Liver (tissue), 9 donors: ENCODE data around the gene TMEM108. TPM values are rescaled to one million over a fixed set of nuclear protein-coding genes. Genes with fewer than 3 reads are reported as not detected.

ENCODE experiments used
- DNase-seq: peaks from one replicate; pipeline ENCODE4 v3.0.0-alpha.2; 2017; ENCODE audit warnings: low spot score
- H3K27ac ChIP-seq, 2 donors: one replicate each; pipeline ENCODE4 v1.7.0; 2013; ENCODE audit warnings: inconsistent platforms in 2 of 2, low read length in 2 of 2, control low read depth in 1 of 2, low read depth in 1 of 2, mild to moderate bottlenecking in 1 of 2
- H3K27me3 ChIP-seq, 4 donors: one replicate each; pipeline versions ENCODE4 v1.6.1 to v1.7.0; 2013; ENCODE audit warnings: low read length in 3 of 4, inconsistent platforms in 1 of 4, mild to moderate bottlenecking in 1 of 4, moderate library complexity in 1 of 4; ENCODE audit not compliant: control insufficient read depth in 4 of 4, insufficient read depth in 4 of 4
- H3K36me3 ChIP-seq, 4 donors: one replicate each; pipeline versions ENCODE4 v1.6.1 to v1.7.0; 2013; ENCODE audit warnings: low read length in 3 of 4, mild to moderate bottlenecking in 3 of 4, low read depth in 1 of 4, moderate library complexity in 1 of 4; ENCODE audit not compliant: control insufficient read depth in 4 of 4, insufficient read depth in 3 of 4
- H3K4me1 ChIP-seq, 4 donors: one replicate each; pipeline versions ENCODE4 v1.6.1 to v1.7.0; 2013; ENCODE audit warnings: low read length in 3 of 4, mild to moderate bottlenecking in 3 of 4, moderate library complexity in 1 of 4; ENCODE audit not compliant: control insufficient read depth in 4 of 4, insufficient read depth in 4 of 4
- H3K4me3 ChIP-seq, 3 donors: one replicate each; pipeline versions ENCODE4 v1.6.1 to v1.7.0; 2013; ENCODE audit warnings: low read length in 3 of 3, control low read depth in 1 of 3, low read depth in 1 of 3, mild to moderate bottlenecking in 1 of 3
- H3K9ac ChIP-seq, 2 donors: one replicate each; pipeline ENCODE4 v1.7.0; 2013; ENCODE audit warnings: low read length in 2 of 2, mild to moderate bottlenecking in 2 of 2, moderate library complexity in 2 of 2, control low read depth in 1 of 2, low read depth in 1 of 2
- H3K9me3 ChIP-seq, 4 donors: one replicate each; pipeline versions ENCODE4 v1.6.1 to v1.7.0; 2013; ENCODE audit warnings: low read length in 3 of 4; ENCODE audit not compliant: control insufficient read depth in 4 of 4
- FOXA1 ChIP-seq: IDR thresholded peaks from 2 replicates; pipeline ENCODE4 v1.6.1; 2016; ENCODE audit warnings: antibody characterized with exemption
- FOXA2 ChIP-seq: IDR thresholded peaks from 2 replicates; pipeline ENCODE4 v1.6.1; 2016; ENCODE audit warnings: antibody characterized with exemption
- HNF4A ChIP-seq, 2 donors: conservative IDR thresholded peaks; 2 replicates each; pipeline ENCODE4 v1.6.1; 2016; ENCODE audit warnings: antibody characterized with exemption in 2 of 2, mild to moderate bottlenecking in 2 of 2
- HNF4G ChIP-seq: IDR thresholded peaks from 2 replicates; pipeline ENCODE4 v1.6.1; 2016; ENCODE audit warnings: antibody characterized with exemption
- JUND ChIP-seq, 2 donors: IDR thresholded peaks; 2 replicates each; pipeline ENCODE4 v1.6.1; 2016; ENCODE audit warnings: antibody characterized with exemption in 2 of 2
- RAD21 ChIP-seq, 2 donors: IDR thresholded peaks; 2 replicates each; pipeline ENCODE4 v1.6.1; 2016; ENCODE audit warnings: antibody characterized with exemption in 2 of 2, mild to moderate bottlenecking in 2 of 2
- RXRA ChIP-seq, 2 donors: IDR thresholded peaks; 2 replicates each; pipeline ENCODE4 v1.6.1; 2017 to 2018; ENCODE audit warnings: antibody characterized with exemption in 2 of 2, mild to moderate bottlenecking in 1 of 2
- SP1 ChIP-seq: IDR thresholded peaks from 2 replicates; pipeline ENCODE4 v1.6.1; 2018; ENCODE audit warnings: antibody characterized with exemption, mild to moderate bottlenecking
- YY1 ChIP-seq: IDR thresholded peaks from 2 replicates; pipeline ENCODE4 v1.6.1; 2016; ENCODE audit warnings: antibody characterized with exemption, mild to moderate bottlenecking
- WGBS: extraction: QIAGEN DNeasy Blood & Tissue Kit; methylation state at CpG from one replicate; pipeline ENCODE4 v1.1.7; 2013; 5-methylcytosine and 5-hydroxymethylcytosine counted together
- polyA plus RNA-seq, 2 donors: library from polyadenylated mRNA; stranded (reverse) in 1 of 2; unstranded in 1 of 2; fragments of 200-250 nt in 1 of 2; fragments of >200 nt in 1 of 2; fragmentation: Nextera tagmentation in 1 of 2; extraction: Ambion mirVana in 1 of 2; gene quantifications; one replicate each; pipeline versions ENCODE4 v1.2.1 to v1.2.3, GENCODE V29; 2013 to 2015
- total RNA-seq, 2 donors: library from RNA; depleted of rRNA; stranded (reverse); fragments of >200 nt; gene quantifications; one replicate each; pipeline ENCODE4 v1.2.3, GENCODE V29; 2014
- TF ChIP-seq, protein P1 (sequence below): fragments of 150-350 bp; IDR thresholded peaks from 2 replicates; pipeline ENCODE4 v1.5.1; 2017; ENCODE audit warnings: improper control_type of control experiment, low read depth, low read length; ENCODE audit not compliant: missing input control
- TF ChIP-seq, protein P2 (sequence below): IDR thresholded peaks from 2 replicates; pipeline ENCODE4 v1.6.1; 2016; ENCODE audit warnings: antibody characterized with exemption
- TF ChIP-seq, protein P3 (sequence below): IDR thresholded peaks from 2 replicates; pipeline ENCODE4 v1.6.1; 2016; ENCODE audit warnings: antibody characterized with exemption
- TF ChIP-seq, protein P4 (sequence below): IDR thresholded peaks from 2 replicates; pipeline ENCODE4 v1.6.1; 2016; ENCODE audit warnings: antibody characterized with exemption
- donor health status: healthy.
- donor health status: healthy.
- donor health status: healthy.
- donor health status: healthy.
- donor health status: healthy.

TMEM108 gene
- total and polyA plus RNA-seq, 4 donors = 0.05 to 0.10 TPM; not detected in 2

DNA sequence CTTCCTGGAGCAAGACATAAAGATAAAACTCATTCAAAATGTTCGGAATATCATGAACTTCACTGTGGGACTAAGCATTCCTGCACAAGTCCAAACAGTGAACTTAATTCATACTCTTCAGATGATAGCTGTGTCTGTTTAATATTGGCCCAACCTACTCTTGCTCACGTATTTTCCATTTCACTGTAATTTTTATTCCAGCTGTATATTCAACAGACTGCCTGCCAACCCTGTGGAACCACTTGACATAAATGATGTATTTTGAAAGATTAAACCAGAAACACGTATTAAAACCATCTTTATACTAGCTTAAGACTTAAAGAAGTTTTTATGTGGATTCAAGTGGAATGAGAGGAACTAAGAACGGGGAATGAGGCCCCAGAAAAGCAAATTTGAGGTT is 172.5 kb downstream of the TMEM108 start:
- no peaks in the 10 kb centered on the region for H3K4me1 ChIP-seq
- H3K27me3 ChIP-seq = no peaks in the 10 kb centered on the region
- H3K4me3 ChIP-seq = no peak overlapping the region
- H3K36me3 ChIP-seq = no peaks in the 10 kb centered on the region
- no peaks in the 10 kb centered on the region for H3K9me3 ChIP-seq
- 82% methylated on average over 4 of the region's 4 CpGs for WGBS
- TF ChIP-seq HNF4G (no peak), FOXA1 (no peak), YY1 (no peak), RXRA (IDR thresholded peaks at IDR 0.05) (no peak), SP1 (no peak), HNF4A (conservative IDR thresholded peaks at IDR 0.05) (no peak), RAD21 (IDR thresholded peaks at IDR 0.05) (no peak)
- TF ChIP-seq, protein P1, sequence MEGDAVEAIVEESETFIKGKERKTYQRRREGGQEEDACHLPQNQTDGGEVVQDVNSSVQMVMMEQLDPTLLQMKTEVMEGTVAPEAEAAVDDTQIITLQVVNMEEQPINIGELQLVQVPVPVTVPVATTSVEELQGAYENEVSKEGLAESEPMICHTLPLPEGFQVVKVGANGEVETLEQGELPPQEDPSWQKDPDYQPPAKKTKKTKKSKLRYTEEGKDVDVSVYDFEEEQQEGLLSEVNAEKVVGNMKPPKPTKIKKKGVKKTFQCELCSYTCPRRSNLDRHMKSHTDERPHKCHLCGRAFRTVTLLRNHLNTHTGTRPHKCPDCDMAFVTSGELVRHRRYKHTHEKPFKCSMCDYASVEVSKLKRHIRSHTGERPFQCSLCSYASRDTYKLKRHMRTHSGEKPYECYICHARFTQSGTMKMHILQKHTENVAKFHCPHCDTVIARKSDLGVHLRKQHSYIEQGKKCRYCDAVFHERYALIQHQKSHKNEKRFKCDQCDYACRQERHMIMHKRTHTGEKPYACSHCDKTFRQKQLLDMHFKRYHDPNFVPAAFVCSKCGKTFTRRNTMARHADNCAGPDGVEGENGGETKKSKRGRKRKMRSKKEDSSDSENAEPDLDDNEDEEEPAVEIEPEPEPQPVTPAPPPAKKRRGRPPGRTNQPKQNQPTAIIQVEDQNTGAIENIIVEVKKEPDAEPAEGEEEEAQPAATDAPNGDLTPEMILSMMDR = no peak
- TF ChIP-seq, protein P2, sequence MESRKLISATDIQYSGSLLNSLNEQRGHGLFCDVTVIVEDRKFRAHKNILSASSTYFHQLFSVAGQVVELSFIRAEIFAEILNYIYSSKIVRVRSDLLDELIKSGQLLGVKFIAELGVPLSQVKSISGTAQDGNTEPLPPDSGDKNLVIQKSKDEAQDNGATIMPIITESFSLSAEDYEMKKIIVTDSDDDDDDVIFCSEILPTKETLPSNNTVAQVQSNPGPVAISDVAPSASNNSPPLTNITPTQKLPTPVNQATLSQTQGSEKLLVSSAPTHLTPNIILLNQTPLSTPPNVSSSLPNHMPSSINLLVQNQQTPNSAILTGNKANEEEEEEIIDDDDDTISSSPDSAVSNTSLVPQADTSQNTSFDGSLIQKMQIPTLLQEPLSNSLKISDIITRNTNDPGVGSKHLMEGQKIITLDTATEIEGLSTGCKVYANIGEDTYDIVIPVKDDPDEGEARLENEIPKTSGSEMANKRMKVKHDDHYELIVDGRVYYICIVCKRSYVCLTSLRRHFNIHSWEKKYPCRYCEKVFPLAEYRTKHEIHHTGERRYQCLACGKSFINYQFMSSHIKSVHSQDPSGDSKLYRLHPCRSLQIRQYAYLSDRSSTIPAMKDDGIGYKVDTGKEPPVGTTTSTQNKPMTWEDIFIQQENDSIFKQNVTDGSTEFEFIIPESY = no peak
- TF ChIP-seq, protein P3, sequence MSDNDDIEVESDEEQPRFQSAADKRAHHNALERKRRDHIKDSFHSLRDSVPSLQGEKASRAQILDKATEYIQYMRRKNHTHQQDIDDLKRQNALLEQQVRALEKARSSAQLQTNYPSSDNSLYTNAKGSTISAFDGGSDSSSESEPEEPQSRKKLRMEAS = no peak
- H3K27ac ChIP-seq = no peak overlapping the region
- no peak for DNase-seq
- H3K9ac ChIP-seq = no peak overlapping the region

DNA sequence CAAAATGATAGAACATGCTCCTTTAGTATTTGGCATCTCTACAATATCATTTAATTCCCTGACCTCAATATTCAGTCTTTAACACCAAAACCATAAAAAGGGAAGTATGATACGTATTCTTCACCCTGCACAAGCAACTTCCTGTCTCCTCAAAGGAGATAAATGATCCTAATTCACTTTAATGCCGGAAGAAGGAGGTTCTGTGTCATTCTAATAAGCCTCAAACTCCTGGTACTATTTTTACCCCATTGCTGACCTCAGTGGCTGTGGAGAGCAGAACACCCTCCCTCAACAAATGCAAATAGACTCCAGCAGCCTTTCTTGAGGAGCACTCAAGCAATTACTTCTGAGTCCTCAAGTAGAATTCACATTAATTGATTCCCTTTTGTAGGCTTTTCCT is 173.3 kb downstream of the TMEM108 start:
- H3K27ac ChIP-seq = no peak overlapping the region
- no peak overlapping the region for H3K9ac ChIP-seq
- H3K9me3 ChIP-seq = no peaks in the 10 kb centered on the region
- TF ChIP-seq SP1 (no peak), YY1 (no peak), FOXA2 (no peak), JUND (IDR thresholded peaks at IDR 0.05) (no peak)
- TF ChIP-seq, protein P4, sequence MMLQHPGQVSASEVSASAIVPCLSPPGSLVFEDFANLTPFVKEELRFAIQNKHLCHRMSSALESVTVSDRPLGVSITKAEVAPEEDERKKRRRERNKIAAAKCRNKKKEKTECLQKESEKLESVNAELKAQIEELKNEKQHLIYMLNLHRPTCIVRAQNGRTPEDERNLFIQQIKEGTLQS = no peak
- TF ChIP-seq, protein P1 = no peak
- TF ChIP-seq, protein P3 = no peak
- H3K27me3 ChIP-seq = no peaks in the 10 kb centered on the region
- 57% methylated on average over 2 of the region's 2 CpGs for WGBS
- no peaks in the 10 kb centered on the region for H3K4me1 ChIP-seq
- H3K36me3 ChIP-seq = no peaks in the 10 kb centered on the region
- no peak for DNase-seq
- no peak overlapping the region for H3K4me3 ChIP-seq
